ENCODE measurements around the gene KIRREL1. TPM values are rescaled to one million over a fixed set of nuclear protein-coding genes. Genes with fewer than 3 reads are reported as not detected.

The KIRREL1 gene
- total RNA-seq, 1 experiment from 2014 or later: 45.4 TPM

DNA sequence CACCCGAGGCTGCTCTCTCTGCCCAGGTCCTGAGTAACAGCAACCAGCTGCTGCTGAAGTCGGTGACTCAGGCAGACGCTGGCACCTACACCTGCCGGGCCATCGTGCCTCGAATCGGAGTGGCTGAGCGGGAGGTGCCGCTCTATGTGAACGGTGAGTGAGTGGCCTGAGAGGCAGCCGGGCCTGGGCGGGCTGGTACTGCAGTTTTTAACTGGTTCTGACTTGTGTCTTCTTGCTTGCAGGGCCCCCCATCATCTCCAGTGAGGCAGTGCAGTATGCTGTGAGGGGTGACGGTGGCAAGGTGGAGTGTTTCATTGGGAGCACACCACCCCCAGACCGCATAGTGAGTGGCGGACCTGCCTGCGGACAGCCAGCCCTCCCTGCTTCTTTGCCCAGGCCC is 96.0 kb downstream of the KIRREL1 start:
- H3K27me3 Mint-ChIP-seq (ENCODE audit: insufficient read depth, unreplicated experiment): no peaks in the 10 kb centered on the region
- no peaks in the 10 kb centered on the region for H3K36me3 ChIP-seq (ENCODE audit: control insufficient read depth, insufficient read depth, low read length)
- no TSS peak for BruUV-seq (replicated peaks)
- no peaks in the 10 kb centered on the region for H3K4me1 ChIP-seq
- H3K9me3 ChIP-seq: no peaks in the 10 kb centered on the region
- no peak for DNase-seq
- no peak overlapping the region for H3K4me3 ChIP-seq (ENCODE audit: low read depth, low read length)
- intact Hi-C loops (cut with micrococcal nuclease; ENCODE audit: unreplicated experiment): no loop called here
- H3K27ac Mint-ChIP-seq (ENCODE audit: unreplicated experiment): no peak overlapping the region
- TF ChIP-seq, protein P1, sequence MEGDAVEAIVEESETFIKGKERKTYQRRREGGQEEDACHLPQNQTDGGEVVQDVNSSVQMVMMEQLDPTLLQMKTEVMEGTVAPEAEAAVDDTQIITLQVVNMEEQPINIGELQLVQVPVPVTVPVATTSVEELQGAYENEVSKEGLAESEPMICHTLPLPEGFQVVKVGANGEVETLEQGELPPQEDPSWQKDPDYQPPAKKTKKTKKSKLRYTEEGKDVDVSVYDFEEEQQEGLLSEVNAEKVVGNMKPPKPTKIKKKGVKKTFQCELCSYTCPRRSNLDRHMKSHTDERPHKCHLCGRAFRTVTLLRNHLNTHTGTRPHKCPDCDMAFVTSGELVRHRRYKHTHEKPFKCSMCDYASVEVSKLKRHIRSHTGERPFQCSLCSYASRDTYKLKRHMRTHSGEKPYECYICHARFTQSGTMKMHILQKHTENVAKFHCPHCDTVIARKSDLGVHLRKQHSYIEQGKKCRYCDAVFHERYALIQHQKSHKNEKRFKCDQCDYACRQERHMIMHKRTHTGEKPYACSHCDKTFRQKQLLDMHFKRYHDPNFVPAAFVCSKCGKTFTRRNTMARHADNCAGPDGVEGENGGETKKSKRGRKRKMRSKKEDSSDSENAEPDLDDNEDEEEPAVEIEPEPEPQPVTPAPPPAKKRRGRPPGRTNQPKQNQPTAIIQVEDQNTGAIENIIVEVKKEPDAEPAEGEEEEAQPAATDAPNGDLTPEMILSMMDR (IDR thresholded peaks at IDR 0.05; ENCODE audit: insufficient read depth in 1 of 2, low read depth in 1 of 2, low read length in 1 of 2, severe bottlenecking in 1 of 2, unreplicated experiment in 1 of 2): no peak
- H3K27me3 ChIP-seq (replicated peaks; ENCODE audit: control insufficient read depth, insufficient read depth, low read length): no peaks in the 10 kb centered on the region
- H3K9me3 Mint-ChIP-seq (ENCODE audit: unreplicated experiment): no peaks in the 10 kb centered on the region
- no peaks in the 10 kb centered on the region for H3K4me1 Mint-ChIP-seq (ENCODE audit: low read depth, unreplicated experiment)
- POLR2A ChIA-PET: no interaction called here
- no peak overlapping the region for H3K4me3 Mint-ChIP-seq (ENCODE audit: unreplicated experiment)
- CTCF ChIA-PET: no interaction called here
- peaks cover 55% of the 10 kb centered on the region for H3K36me3 Mint-ChIP-seq (ENCODE audit: insufficient read depth, unreplicated experiment)

- Histone ChIP-seq H3K27me3 (replicated peaks; ENCODE audit: control insufficient read depth, insufficient read depth, low read length) (no peaks in the 10 kb centered on the region), H3K4me3 (ENCODE audit: low read depth, low read length) (no peak overlapping the region), H3K4me1 (no peaks in the 10 kb centered on the region), H3K36me3 (ENCODE audit: control insufficient read depth, insufficient read depth, low read length) (no peaks in the 10 kb centered on the region), H3K9me3 (no peaks in the 10 kb centered on the region)
- Mint-ChIP-seq H3K27me3 (ENCODE audit: insufficient read depth, unreplicated experiment) (no peaks in the 10 kb centered on the region), H3K36me3 (ENCODE audit: insufficient read depth, unreplicated experiment) (peaks cover 55% of the 10 kb centered on the region), H3K9me3 (ENCODE audit: unreplicated experiment) (no peaks in the 10 kb centered on the region), H3K27ac (ENCODE audit: unreplicated experiment) (no peak overlapping the region), H3K4me1 (ENCODE audit: low read depth, unreplicated experiment) (no peaks in the 10 kb centered on the region), H3K4me3 (ENCODE audit: unreplicated experiment) (no peak overlapping the region)
- DNase-seq: no peak
- no TSS peak for BruUV-seq (replicated peaks)
- TF ChIP-seq, protein P1 (IDR thresholded peaks at IDR 0.05; ENCODE audit: insufficient read depth in 1 of 2, low read depth in 1 of 2, low read length in 1 of 2, severe bottlenecking in 1 of 2, unreplicated experiment in 1 of 2): no peak
- POLR2A ChIA-PET: no interaction called here
- intact Hi-C loops (cut with micrococcal nuclease; ENCODE audit: unreplicated experiment): no loop called here
- CTCF ChIA-PET: no interaction called here
These were observed 96.6 kb downstream of the KIRREL1 start for GRCh38 chr1:158089925-158090637.

GRCh38 chr1:158093376-158093775 is 99.9 kb downstream of the KIRREL1 start:
- Mint-ChIP-seq H3K27ac (ENCODE audit: unreplicated experiment) (no peak overlapping the region), H3K4me1 (ENCODE audit: low read depth, unreplicated experiment) (no peaks in the 10 kb centered on the region), H3K4me3 (ENCODE audit: unreplicated experiment) (no peak overlapping the region), H3K9me3 (ENCODE audit: unreplicated experiment) (no peaks in the 10 kb centered on the region), H3K36me3 (ENCODE audit: insufficient read depth, unreplicated experiment) (peaks cover 51% of the 10 kb centered on the region), H3K27me3 (ENCODE audit: insufficient read depth, unreplicated experiment) (no peaks in the 10 kb centered on the region)
- no peak for DNase-seq
- H3K36me3 ChIP-seq (ENCODE audit: control insufficient read depth, insufficient read depth, low read length): no peaks in the 10 kb centered on the region; the same call in 1 of the 2 replicates
- no peaks in the 10 kb centered on the region for H3K27me3 ChIP-seq (replicated peaks; ENCODE audit: control insufficient read depth, insufficient read depth, low read length)
- CTCF ChIA-PET: interaction anchor here (1.0 to 1.3 kb wide), 2 partner anchors 91 to 101 kb away, joined by 4 read pairs; no protein-coding TSS in a partner anchor
- intact Hi-C loops (cut with micrococcal nuclease; ENCODE audit: unreplicated experiment): no loop called here
- no peaks in the 10 kb centered on the region for H3K4me1 ChIP-seq
- BruUV-seq (replicated peaks): no TSS peak
- POLR2A ChIA-PET: no interaction called here
- H3K9me3 ChIP-seq: no peaks in the 10 kb centered on the region
- TF ChIP-seq, protein P1 (IDR thresholded peaks at IDR 0.05; ENCODE audit: insufficient read depth in 1 of 2, low read depth in 1 of 2, low read length in 1 of 2, severe bottlenecking in 1 of 2, unreplicated experiment in 1 of 2): no peak
- no peak overlapping the region for H3K4me3 ChIP-seq (ENCODE audit: low read depth, low read length)
